Common myeloid progenitor, CD34-positive (primary cell): Measurements from ENCODE around the gene PPP1R12A.

Experiments used
- CTCF ChIA-PET: fragments of 350-600 bp; sonication (Branson Sonifier 250); formaldehyde crosslinking; loops from one replicate; lab custom pipeline; 2021; ENCODE audit warnings: antibody characterized with exemption; lab: Charles Lee
- POLR2A ChIA-PET: fragments of 350-600 bp; sonication (Branson Sonifier 250); formaldehyde crosslinking; loops from one replicate; lab custom pipeline; 2021; ENCODE audit warnings: antibody characterized with exemption; lab: Charles Lee
- DNase-seq, 3 donors: peaks; one replicate each; pipeline versions ENCODE4 v3.0.0 to v3.0.0-alpha.2; 2013
- H3K27ac ChIP-seq, 2 experiments: 1 replicate in 1 of 2; 2 replicates in 1 of 2; pipeline ENCODE4 v1.7.0; 2013; ENCODE audit warnings: inconsistent platforms in 2 of 2, low read length in 2 of 2, mild to moderate bottlenecking in 2 of 2, low read depth in 1 of 2, moderate library complexity in 1 of 2; ENCODE audit not compliant: severe bottlenecking in 2 of 2, insufficient read depth in 1 of 2, poor library complexity in 1 of 2
- H3K27me3 ChIP-seq, 5 experiments: replicated peaks in 2 of 5; 1 replicate in 3 of 5; 2 replicates in 2 of 5; pipeline versions ENCODE4 v1.6.1 to v1.7.0; 2013; ENCODE audit warnings: low read length in 4 of 5, mild to moderate bottlenecking in 2 of 5, moderate library complexity in 2 of 5, inconsistent platforms in 1 of 5; ENCODE audit not compliant: insufficient read depth in 5 of 5, control insufficient read depth in 4 of 5
- H3K36me3 ChIP-seq, 4 experiments: 1 replicate in 2 of 4; 2 replicates in 2 of 4; pipeline versions ENCODE4 v1.6.1 to v1.7.0; 2013; ENCODE audit warnings: low read length in 3 of 4, control low read depth in 1 of 4, mild to moderate bottlenecking in 1 of 4; ENCODE audit not compliant: control insufficient read depth in 4 of 4, insufficient read depth in 4 of 4
- H3K4me1 ChIP-seq, 4 experiments: 1 replicate in 3 of 4; 2 replicates in 1 of 4; pipeline versions ENCODE4 v1.6.1 to v1.7.1; 2013; ENCODE audit warnings: low read length in 3 of 4, mild to moderate bottlenecking in 3 of 4, control low read depth in 1 of 4, inconsistent platforms in 1 of 4, moderate library complexity in 1 of 4; ENCODE audit not compliant: control insufficient read depth in 4 of 4, insufficient read depth in 4 of 4; ENCODE audit errors: control extremely low read depth in 1 of 4
- H3K4me3 ChIP-seq, 7 experiments: 1 replicate in 4 of 7; 2 replicates in 3 of 7; pipeline versions ENCODE4 v1.5.1 to v1.7.0; 2013; ENCODE audit warnings: mild to moderate bottlenecking in 7 of 7, low read length in 6 of 7, moderate library complexity in 6 of 7, inconsistent platforms in 2 of 7, low read depth in 2 of 7, control low read depth in 1 of 7; ENCODE audit not compliant: insufficient read depth in 4 of 7, control insufficient read depth in 1 of 7; ENCODE audit errors: extremely low read depth in 1 of 7
- H3K9me3 ChIP-seq, 5 experiments: 1 replicate in 4 of 5; 2 replicates in 1 of 5; pipeline versions ENCODE4 v1.6.1 to v1.7.1; 2013; ENCODE audit warnings: low read length in 4 of 5, mild to moderate bottlenecking in 2 of 5, inconsistent platforms in 1 of 5, low read depth in 1 of 5, moderate library complexity in 1 of 5; ENCODE audit not compliant: control insufficient read depth in 4 of 5, insufficient read depth in 2 of 5; ENCODE audit errors: control extremely low read depth in 1 of 5
- WGBS: methylation state at CpG from one replicate; pipeline ENCODE4 v1.1.5; 2013; ENCODE audit not compliant: insufficient coverage; 5-methylcytosine and 5-hydroxymethylcytosine counted together

PPP1R12A gene

DNA sequence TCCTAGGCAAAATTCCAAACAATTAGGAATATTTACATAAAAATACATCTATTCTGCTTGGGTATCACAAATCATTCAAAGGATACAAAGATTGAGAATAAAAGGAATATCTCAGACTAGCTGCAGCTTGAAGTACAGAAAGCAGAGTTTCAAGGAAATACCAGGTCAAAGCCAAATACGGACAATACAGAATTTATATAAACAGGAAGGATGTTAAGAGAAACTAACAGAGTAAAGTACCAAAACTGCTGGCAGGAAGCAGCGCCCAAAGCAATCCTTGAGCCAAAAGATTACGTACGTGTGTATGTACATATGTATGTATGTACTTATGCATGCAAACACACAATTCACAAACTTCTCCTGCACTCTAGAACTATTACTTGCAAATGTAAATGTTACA lies 86.6 kb downstream of the PPP1R12A start:
- Histone ChIP-seq H3K27me3 (no peaks in the 10 kb centered on the region), H3K4me1 (peaks cover 0 to 3% (median under 1%) of the 10 kb centered on the region in 4 experiments), H3K36me3 (peaks cover 12 to 22% (median 14%) of the 10 kb centered on the region in 4 experiments), H3K27ac (no peak overlapping the region), H3K4me3 (peak overlapping the region in 1 of 7 experiments; percentile 5), H3K9me3 (peaks cover 0 to 20% (median 11%) of the 10 kb centered on the region in 5 experiments)
- ChIA-PET POLR2A (no interaction called here), CTCF (no interaction called here)
- no CpG with 5 or more reads among the region's 4 CpGs for WGBS
- peak in 2 of 3 donors; percentile 28 to 54 for DNase-seq

DNA sequence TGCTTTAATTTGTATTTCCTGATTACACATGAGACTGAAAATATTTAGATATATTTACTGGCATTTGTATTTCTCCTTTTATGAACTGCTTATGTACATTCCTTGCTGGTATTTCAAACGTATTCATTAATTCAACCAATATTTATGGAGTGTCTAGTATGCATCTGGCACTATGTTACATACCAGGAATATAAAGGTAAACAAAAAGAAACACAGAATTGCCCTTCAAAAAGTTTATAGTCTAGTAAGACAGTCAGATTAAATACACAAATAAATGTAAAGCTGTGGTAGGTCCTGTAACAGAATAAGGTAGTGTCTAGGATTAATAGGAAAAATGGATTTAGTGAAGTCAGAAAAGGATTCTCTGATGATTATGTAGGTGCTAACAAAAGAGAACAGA lies 87.5 kb downstream of the PPP1R12A start:
- Histone ChIP-seq H3K27me3 (no peaks in the 10 kb centered on the region), H3K4me3 (no peak overlapping the region), H3K27ac (peak overlapping the region in 1 of 2 experiments; percentile 31), H3K4me1 (peaks cover 0 to 3% (median under 1%) of the 10 kb centered on the region in 4 experiments), H3K9me3 (peaks cover 0 to 12% (median 6%) of the 10 kb centered on the region in 5 experiments), H3K36me3 (peaks cover 7 to 24% (median 11%) of the 10 kb centered on the region in 4 experiments)
- ChIA-PET CTCF (no interaction called here), POLR2A (interaction anchor here (0.7 kb wide), 1 partner anchor 12 kb away, joined by 3 read pairs; no protein-coding TSS in a partner anchor)
- no CpG with 5 or more reads among the region's 1 CpG for WGBS
- no peak for DNase-seq

DNA sequence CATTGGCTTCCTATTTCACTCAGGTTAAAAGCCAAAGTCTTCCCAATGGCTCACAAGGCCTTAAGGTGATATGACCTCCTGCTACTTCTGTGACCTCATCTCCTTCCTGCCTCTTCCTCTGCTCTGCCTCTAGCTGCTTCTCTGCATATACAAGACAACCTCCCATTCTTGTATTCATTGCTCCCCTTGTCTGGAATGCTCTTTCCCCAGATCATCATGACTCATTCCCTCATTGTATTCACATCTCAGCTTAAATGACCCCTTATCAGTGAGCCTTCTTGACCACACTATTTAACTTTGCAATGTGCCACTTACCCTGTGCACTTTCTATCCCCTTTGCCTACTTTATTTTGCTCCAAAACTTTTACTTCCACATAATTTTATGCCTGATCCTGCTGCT lies 90.2 kb downstream of the PPP1R12A start:
- Histone ChIP-seq H3K36me3 (peaks cover 9 to 25% (median 19%) of the 10 kb centered on the region in 4 experiments), H3K27me3 (no peaks in the 10 kb centered on the region), H3K27ac (no peak overlapping the region), H3K4me3 (no peak overlapping the region), H3K4me1 (peaks cover 0 to 8% (median under 1%) of the 10 kb centered on the region in 4 experiments), H3K9me3 (peaks cover 0 to 7% (median under 1%) of the 10 kb centered on the region in 5 experiments)
- no peak for DNase-seq
- ChIA-PET POLR2A (no interaction called here), CTCF (interaction anchor here (1.2 kb wide), 1 partner anchor 19 kb away, joined by 3 read pairs; no protein-coding TSS in a partner anchor)

DNA sequence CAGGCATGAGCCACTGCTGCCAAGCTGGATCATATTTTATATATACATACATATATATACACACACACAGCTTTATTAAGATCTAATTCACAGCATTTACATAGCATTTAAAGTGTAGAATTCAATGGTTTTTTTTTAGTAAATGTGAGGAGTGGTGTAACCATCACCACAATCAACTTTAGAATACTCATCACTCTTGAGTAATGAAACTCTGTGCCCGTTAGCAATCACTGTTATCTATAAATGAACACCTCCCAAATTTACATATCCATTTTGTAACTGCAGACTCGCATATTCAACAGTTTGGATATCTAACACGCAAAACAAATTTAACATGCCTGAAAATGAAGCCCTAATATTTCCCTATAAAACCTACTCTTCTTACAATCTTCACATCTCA lies 90.9 kb downstream of the PPP1R12A start:
- 100% methylated on average over 3 of the region's 3 CpGs for WGBS
- Histone ChIP-seq H3K36me3 (peaks cover 16 to 32% (median 26%) of the 10 kb centered on the region in 4 experiments), H3K9me3 (peaks cover 0 to 14% (median 6%) of the 10 kb centered on the region in 5 experiments), H3K4me1 (peaks cover 0 to 8% (median under 1%) of the 10 kb centered on the region in 4 experiments), H3K4me3 (no peak overlapping the region), H3K27me3 (no peaks in the 10 kb centered on the region), H3K27ac (no peak overlapping the region)
- DNase-seq = no peak
- POLR2A ChIA-PET = no interaction called here
- CTCF ChIA-PET = interaction anchor here (1.1 to 1.2 kb wide), 2 partner anchors 8 to 19 kb away, joined by 3 to 5 read pairs; no protein-coding TSS in a partner anchor

DNA sequence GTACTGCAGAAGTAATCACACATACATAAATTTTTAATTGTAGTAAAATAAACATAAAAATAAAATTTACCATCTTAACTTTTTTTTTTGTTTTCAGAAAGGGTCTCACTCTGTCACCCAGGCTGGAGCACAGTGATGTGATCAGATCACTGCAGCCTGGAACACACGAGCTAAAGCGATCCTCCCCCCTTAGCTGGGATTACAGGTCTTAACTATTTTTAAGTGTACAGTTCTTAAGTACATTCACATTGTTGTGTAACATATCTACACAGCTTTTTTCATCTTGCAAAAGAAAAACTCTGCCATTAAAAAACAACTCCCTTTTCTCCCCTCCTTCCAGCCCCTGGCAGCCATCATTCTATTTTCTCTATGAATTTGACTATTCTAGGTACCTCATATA lies 92.3 kb downstream of the PPP1R12A start:
- H3K36me3 ChIP-seq = peaks cover 20 to 43% (median 34%) of the 10 kb centered on the region in 4 experiments
- 93% methylated on average over 2 of the region's 2 CpGs for WGBS
- H3K27me3 ChIP-seq = no peaks in the 10 kb centered on the region
- H3K27ac ChIP-seq = no peak overlapping the region
- POLR2A ChIA-PET = interaction anchor here (0.6 kb wide), 1 partner anchor 9 kb away, joined by 5 read pairs; no protein-coding TSS in a partner anchor
- CTCF ChIA-PET = interaction anchor here (1.1 kb wide), 1 partner anchor 8 kb away, joined by 3 read pairs; no protein-coding TSS in a partner anchor
- H3K9me3 ChIP-seq = peaks cover 4 to 27% (median 8%) of the 10 kb centered on the region in 5 experiments
- peaks cover 0 to 5% (median 0%) of the 10 kb centered on the region in 4 experiments for H3K4me1 ChIP-seq
- DNase-seq = no peak
- no peak overlapping the region for H3K4me3 ChIP-seq

DNA sequence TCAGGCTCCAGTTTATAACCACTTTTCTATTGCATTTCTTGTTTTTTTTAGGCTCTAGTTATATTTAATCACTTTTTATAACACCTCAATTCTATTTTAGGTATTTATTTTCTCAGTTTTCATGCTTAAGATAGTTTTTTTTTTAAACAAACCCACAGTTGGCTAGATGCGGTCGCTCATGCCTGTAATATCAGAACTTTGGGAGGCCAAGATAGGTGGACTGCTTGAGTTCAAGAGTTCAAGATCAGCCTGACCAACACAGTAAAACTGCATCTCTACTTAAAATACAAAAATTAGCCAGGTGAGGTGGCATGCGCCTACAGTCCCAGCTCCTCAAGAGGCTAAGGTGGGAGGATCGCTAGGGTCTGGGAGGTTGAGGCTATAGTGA lies 93.0 kb downstream of the PPP1R12A start:
- POLR2A ChIA-PET = no interaction called here
- Histone ChIP-seq H3K4me1 (peaks cover 0 to 5% (median 0%) of the 10 kb centered on the region in 4 experiments), H3K36me3 (peaks cover 20 to 46% (median 36%) of the 10 kb centered on the region in 4 experiments), H3K27me3 (no peaks in the 10 kb centered on the region), H3K4me3 (no peak overlapping the region), H3K27ac (no peak overlapping the region), H3K9me3 (peaks cover 4 to 29% (median 8%) of the 10 kb centered on the region in 5 experiments)
- CTCF ChIA-PET = interaction anchor here (0.8 to 0.9 kb wide), 2 partner anchors 10 to 92 kb away, joined by 3 to 4 read pairs; no protein-coding TSS in a partner anchor
- WGBS = no CpG with 5 or more reads among the region's 4 CpGs
- no peak for DNase-seq

DNA sequence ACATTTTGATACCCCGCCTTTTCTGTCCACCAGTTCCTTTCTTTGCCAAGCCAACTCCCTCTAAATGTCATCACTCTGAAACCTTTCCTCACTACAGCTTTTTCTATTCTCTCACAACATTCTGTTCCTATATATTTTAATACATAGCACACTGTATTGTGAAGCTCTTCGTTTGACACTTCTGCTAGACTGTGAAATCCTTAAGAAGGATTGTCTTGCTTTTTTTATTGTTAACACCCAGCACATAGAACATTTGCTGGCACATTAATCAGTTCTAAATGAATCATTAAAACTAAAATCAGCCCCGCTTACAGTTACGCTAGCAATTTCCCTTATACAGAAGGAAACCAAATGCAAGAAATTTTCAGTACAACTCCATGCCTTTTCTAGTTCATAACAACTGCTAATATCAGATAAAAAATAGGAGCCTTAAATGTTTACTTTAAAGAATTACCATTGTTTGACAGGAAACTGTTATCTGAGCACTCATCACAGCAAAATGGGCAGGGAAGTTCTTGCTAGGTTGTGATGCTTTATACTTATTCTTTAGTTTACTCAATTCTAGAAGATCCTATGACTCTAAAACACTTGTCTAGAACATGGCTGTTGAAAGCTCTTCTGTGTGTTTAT lies 93.5 kb downstream of the PPP1R12A start:
- POLR2A ChIA-PET = no interaction called here
- peaks cover 20 to 48% (median 36%) of the 10 kb centered on the region in 4 experiments for H3K36me3 ChIP-seq
- no peak for DNase-seq
- H3K27ac ChIP-seq = peak overlapping the region in 1 of 2 experiments; percentile 35
- CTCF ChIA-PET = interaction anchor here (0.8 to 0.9 kb wide), 2 partner anchors 9 to 92 kb away, joined by 3 to 4 read pairs; no protein-coding TSS in a partner anchor
- peaks cover 0 to 5% (median 0%) of the 10 kb centered on the region in 4 experiments for H3K4me1 ChIP-seq
- H3K27me3 ChIP-seq = no peaks in the 10 kb centered on the region
- 89% methylated on average over 3 of the region's 4 CpGs for WGBS
- no peak overlapping the region for H3K4me3 ChIP-seq
- peaks cover 4 to 29% (median 8%) of the 10 kb centered on the region in 5 experiments for H3K9me3 ChIP-seq
